Bronchial epithelial cell (primary cell): ENCODE measurements around the gene CTSA. TPM values are rescaled to one million over a fixed set of nuclear protein-coding genes. Genes with fewer than 3 reads are reported as not detected.

Source experiments
- DNase-seq: peaks from one replicate; pipeline ENCODE4 v3.0.0-alpha.2; 2010; ENCODE audit warnings: low read depth
- FAIRE-seq: peaks from 2 replicates; lab custom pipeline; 2011; peaks lifted over from hg19 to GRCh38; lab: Jason Lieb, UNC
- H3K27me3 ChIP-seq: 2 replicates; pipeline ENCODE4 v1.5.1; 2011; ENCODE audit warnings: low read length; ENCODE audit not compliant: control insufficient read depth, insufficient read depth
- H3K36me3 ChIP-seq: 2 replicates; pipeline ENCODE4 v1.5.1; 2011; ENCODE audit warnings: low read length; ENCODE audit not compliant: control insufficient read depth, insufficient read depth
- H3K4me3 ChIP-seq: 2 replicates; pipeline ENCODE4 v1.5.1; 2011; ENCODE audit warnings: mild to moderate bottlenecking, low read depth, low read length, control low read depth
- CTCF ChIP-seq: IDR thresholded peaks from 2 replicates; pipeline ENCODE4 v1.5.1; 2011; ENCODE audit warnings: mild to moderate bottlenecking, moderate library complexity, low read length, control low read depth, inconsistent platforms; ENCODE audit not compliant: insufficient read depth, severe bottlenecking
- total RNA-seq: library from RNA; depleted of rRNA; stranded (reverse); fragments of >200 nt; gene quantifications from 2 replicates; pipeline ENCODE4 v1.2.1, GENCODE V29; 2014

CTSA gene
- total RNA-seq, 1 donor from 2014 or later, result 16.8 TPM

GRCh38 chr20:45853484-45853883 is 37.7 kb upstream of the CTSA start:
- FAIRE-seq (no peak), DNase-seq (no peak)
- Histone ChIP-seq H3K36me3 (peaks cover 8% of the 10 kb centered on the region), H3K4me3 (no peak overlapping the region), H3K27me3 (no peaks in the 10 kb centered on the region)
- no peak for TF ChIP-seq CTCF

GRCh38 chr20:45857114-45857881 is 33.8 kb upstream of the CTSA start, which contains the start of the genes ACOT8 and ZSWIM3:
Gene ACOT8 (minus strand): TSS chr20:45857392. CDS start chr20:45857315, 77 bp downstream.
Gene ZSWIM3 (plus strand): TSS chr20:45857614. CDS start chr20:45857826, 212 bp downstream.
- DNase-seq (peak; percentile 99), FAIRE-seq (no peak)
- Histone ChIP-seq H3K4me3 (peak within 1 kb of the TSS; percentile 68), H3K27me3 (no peaks in the 10 kb centered on the region), H3K36me3 (peaks cover 7% of the 10 kb centered on the region)
- no peak for TF ChIP-seq CTCF

- DNase-seq (no peak), FAIRE-seq (no peak)
- Histone ChIP-seq H3K36me3 (peaks cover 6% of the 10 kb centered on the region), H3K27me3 (no peaks in the 10 kb centered on the region), H3K4me3 (peak overlapping the region; percentile 68)
- TF ChIP-seq CTCF, result no peak
Measured at GRCh38 chr20:45857882-45858216, 33.3 kb upstream of the CTSA start.

GRCh38 chr20:45859916-45860315 is 31.2 kb upstream of the CTSA start:
- TF ChIP-seq CTCF, result no peak
- no peaks in the 10 kb centered on the region for H3K36me3 ChIP-seq
- no peak for DNase-seq
- H3K27me3 ChIP-seq, result no peaks in the 10 kb centered on the region
- no peak for FAIRE-seq
- H3K4me3 ChIP-seq, result no peak overlapping the region

- Histone ChIP-seq H3K36me3 (no peaks in the 10 kb centered on the region), H3K27me3 (no peaks in the 10 kb centered on the region), H3K4me3 (no peak overlapping the region)
- FAIRE-seq, result no peak
- DNase-seq, result peak; percentile 20
- no peak for TF ChIP-seq CTCF
Measured at GRCh38 chr20:45860560-45861220, 30.4 kb upstream of the CTSA start.
